Ureter (tissue), 1 donor: Measurements from ENCODE around the gene MSX1. TPM values are rescaled to one million over a fixed set of nuclear protein-coding genes. Genes with fewer than 3 reads are reported as not detected.

ENCODE experiments used
- DNase-seq: peaks from one replicate; pipeline ENCODE4 v3.0.0-alpha.2; 2020; ENCODE audit warnings: low spot score
- total RNA-seq: library from RNA; stranded (reverse); gene quantifications from one replicate; pipeline ENCODE4 v1.2.4, GENCODE V29; 2023
- donor health status: DM: yes; HTN: yes; CAD: no.

The MSX1 gene
- total RNA-seq, 1 donor from 2014 or later = 4.0 TPM

GRCh38 chr4:4913147-4913561, 53.7 kb downstream of the MSX1 start:
- no peak for DNase-seq

Other genes starting within 250 kb of the MSX1 start
- 3.0 TPM for gene CYTL1, start 159.8 kb downstream of the MSX1 start, total RNA-seq
- gene STK32B, start 191.8 kb downstream of the MSX1 start, total RNA-seq = 0.94 TPM